Nephron progenitor cell (in vitro differentiated cells): ENCODE data around the gene PIGV.

Experiments used
- DNase-seq: peaks from one replicate; pipeline ENCODE4 v3.0.0; 2021
- H3K27ac Mint-ChIP-seq: 2 replicates; pipeline ENCODE4 v1.8.0; 2021; ENCODE audit warnings: mild to moderate bottlenecking, moderate library complexity, mixed read lengths
- H3K27me3 Mint-ChIP-seq: 2 replicates; pipeline ENCODE4 v1.8.0; 2021; ENCODE audit warnings: mild to moderate bottlenecking, low read depth, mixed read lengths; ENCODE audit not compliant: poor library complexity
- H3K36me3 Mint-ChIP-seq: 2 replicates; pipeline ENCODE4 v1.8.0; 2021; ENCODE audit warnings: low read depth, mixed read lengths
- H3K4me1 Mint-ChIP-seq: 2 replicates; pipeline ENCODE4 v1.8.0; 2021; ENCODE audit warnings: mixed read lengths
- H3K4me3 Mint-ChIP-seq: 2 replicates; pipeline ENCODE4 v1.8.0; 2021; ENCODE audit warnings: mild to moderate bottlenecking, moderate library complexity, mixed read lengths
- H3K9me3 Mint-ChIP-seq: 2 replicates; pipeline ENCODE4 v1.8.0; 2021; ENCODE audit warnings: mild to moderate bottlenecking, moderate library complexity, mixed read lengths
- TF ChIP-seq, protein P1 (sequence below): fragments of 200-600 bp; sonication (generic); IDR thresholded peaks from 2 replicates; pipeline ENCODE4 v1.5.0; 2021; ENCODE audit warnings: antibody characterized with exemption

Gene PIGV

DNA sequence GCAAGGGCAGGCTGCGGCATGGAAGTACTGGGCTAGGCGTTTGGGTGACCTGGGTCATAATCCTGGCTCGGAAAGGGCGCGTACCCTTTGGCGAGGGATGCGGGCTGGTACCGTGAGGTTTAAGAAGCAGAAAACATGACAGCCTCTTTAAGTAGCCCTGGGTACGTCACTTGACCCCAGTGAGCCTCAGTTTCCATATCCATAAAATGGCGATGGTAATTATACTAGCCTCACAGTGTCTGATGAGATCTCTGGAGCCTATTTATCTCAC, 700 bp downstream of the PIGV start:
- Mint-ChIP-seq H3K27me3 (no peaks in the 10 kb centered on the region), H3K36me3 (peaks cover 10% of the 10 kb centered on the region), H3K4me1 (peaks cover 80% of the 10 kb centered on the region), H3K4me3 (peak overlapping the region; percentile 98), H3K27ac (peak overlapping the region; percentile 57), H3K9me3 (no peaks in the 10 kb centered on the region)
- TF ChIP-seq, protein P1, sequence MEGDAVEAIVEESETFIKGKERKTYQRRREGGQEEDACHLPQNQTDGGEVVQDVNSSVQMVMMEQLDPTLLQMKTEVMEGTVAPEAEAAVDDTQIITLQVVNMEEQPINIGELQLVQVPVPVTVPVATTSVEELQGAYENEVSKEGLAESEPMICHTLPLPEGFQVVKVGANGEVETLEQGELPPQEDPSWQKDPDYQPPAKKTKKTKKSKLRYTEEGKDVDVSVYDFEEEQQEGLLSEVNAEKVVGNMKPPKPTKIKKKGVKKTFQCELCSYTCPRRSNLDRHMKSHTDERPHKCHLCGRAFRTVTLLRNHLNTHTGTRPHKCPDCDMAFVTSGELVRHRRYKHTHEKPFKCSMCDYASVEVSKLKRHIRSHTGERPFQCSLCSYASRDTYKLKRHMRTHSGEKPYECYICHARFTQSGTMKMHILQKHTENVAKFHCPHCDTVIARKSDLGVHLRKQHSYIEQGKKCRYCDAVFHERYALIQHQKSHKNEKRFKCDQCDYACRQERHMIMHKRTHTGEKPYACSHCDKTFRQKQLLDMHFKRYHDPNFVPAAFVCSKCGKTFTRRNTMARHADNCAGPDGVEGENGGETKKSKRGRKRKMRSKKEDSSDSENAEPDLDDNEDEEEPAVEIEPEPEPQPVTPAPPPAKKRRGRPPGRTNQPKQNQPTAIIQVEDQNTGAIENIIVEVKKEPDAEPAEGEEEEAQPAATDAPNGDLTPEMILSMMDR, result no peak
- DNase-seq, result no peak

GRCh38 chr1:26788836-26789611, 1.3 kb downstream of the PIGV start:
- peak overlapping the region; percentile 37 for H3K27ac Mint-ChIP-seq
- peak; percentile 78 for DNase-seq
- TF ChIP-seq, protein P1, result peak; percentile 90
- peak overlapping the region; percentile 98 for H3K4me3 Mint-ChIP-seq
- H3K36me3 Mint-ChIP-seq, result peaks cover 13% of the 10 kb centered on the region
- H3K9me3 Mint-ChIP-seq, result no peaks in the 10 kb centered on the region
- no peaks in the 10 kb centered on the region for H3K27me3 Mint-ChIP-seq
- H3K4me1 Mint-ChIP-seq, result peaks cover 74% of the 10 kb centered on the region

DNA sequence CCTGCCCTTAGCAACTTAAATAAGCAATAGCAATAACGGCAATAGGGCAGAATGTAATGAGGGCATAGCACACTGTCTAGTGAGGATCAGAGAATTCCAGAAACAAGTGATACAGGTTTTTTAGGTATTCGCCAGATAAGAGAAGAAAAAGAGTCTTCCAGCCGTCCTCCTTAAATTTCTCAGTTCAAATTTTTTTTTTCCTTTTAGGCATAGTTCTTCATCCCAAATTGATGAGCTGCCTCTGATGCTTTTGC, 1.8 kb downstream of the PIGV start:
- Mint-ChIP-seq H3K9me3 (no peaks in the 10 kb centered on the region), H3K4me3 (no peak overlapping the region), H3K27me3 (no peaks in the 10 kb centered on the region), H3K27ac (peak overlapping the region; percentile 37), H3K36me3 (peaks cover 18% of the 10 kb centered on the region), H3K4me1 (peaks cover 69% of the 10 kb centered on the region)
- TF ChIP-seq, protein P1, result no peak
- no peak for DNase-seq

DNA sequence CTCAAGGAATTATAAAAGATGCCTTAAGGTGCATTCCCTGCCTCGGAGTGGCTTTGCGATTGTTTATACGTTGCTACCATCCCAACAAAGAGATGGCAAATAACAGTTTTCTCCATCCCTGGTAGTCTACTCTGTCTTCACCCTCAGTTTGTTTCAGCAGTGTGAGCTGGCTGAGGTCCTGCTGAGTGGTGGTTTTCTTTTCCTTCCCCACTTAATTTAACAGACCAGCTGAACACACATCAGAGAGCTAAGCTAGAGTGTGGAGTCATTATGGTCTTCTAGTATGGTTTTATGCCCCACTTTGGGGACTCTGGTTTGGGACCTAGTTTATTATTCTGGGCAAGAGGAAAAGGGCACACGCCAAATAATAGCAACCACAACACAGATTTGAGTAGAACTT, 2.2 kb downstream of the PIGV start:
- Mint-ChIP-seq H3K4me3 (peak overlapping the region; percentile 60), H3K4me1 (peaks cover 67% of the 10 kb centered on the region), H3K27ac (peak overlapping the region; percentile 53), H3K36me3 (peaks cover 22% of the 10 kb centered on the region), H3K27me3 (no peaks in the 10 kb centered on the region), H3K9me3 (no peaks in the 10 kb centered on the region)
- no peak for DNase-seq
- TF ChIP-seq, protein P1, result no peak

- DNase-seq, result no peak
- H3K27me3 Mint-ChIP-seq, result no peaks in the 10 kb centered on the region
- no peak overlapping the region for H3K27ac Mint-ChIP-seq
Observed at GRCh38 chr1:26790551-26790953, 2.8 kb downstream of the PIGV start.

GRCh38 chr1:26791148-26791547, 3.4 kb downstream of the PIGV start:
- Mint-ChIP-seq H3K4me3 (no peak overlapping the region), H3K9me3 (no peaks in the 10 kb centered on the region), H3K36me3 (peaks cover 26% of the 10 kb centered on the region), H3K4me1 (peaks cover 56% of the 10 kb centered on the region), H3K27me3 (peaks cover under 1% of the 10 kb centered on the region), H3K27ac (no peak overlapping the region)
- no peak for DNase-seq
- TF ChIP-seq, protein P1, result no peak

More at GRCh38 chr1:26790551-26790953, 2.8 kb downstream of the PIGV start:
- TF ChIP-seq, protein P1, result no peak
- H3K4me3 Mint-ChIP-seq, result no peak overlapping the region
- no peaks in the 10 kb centered on the region for H3K9me3 Mint-ChIP-seq
- H3K36me3 Mint-ChIP-seq, result peaks cover 25% of the 10 kb centered on the region
- peaks cover 61% of the 10 kb centered on the region for H3K4me1 Mint-ChIP-seq
